Nucleus accumbens (tissue), 56 donors: ENCODE data around the gene HPSE2.

ENCODE experiments used
- DNase-seq, 56 donors: peaks; one replicate each; lab custom pipeline; 2025; lab: John Stamatoyannopoulos, UW

Gene HPSE2

GRCh38 chr10:98453729-98454128 is 781.9 kb downstream of the HPSE2 start:
- DNase-seq = no peak

GRCh38 chr10:98450618-98451017 is 785.0 kb downstream of the HPSE2 start:
- DNase-seq = no peak

- no peak for DNase-seq
These were observed 786.4 kb downstream of the HPSE2 start for GRCh38 chr10:98449287-98449686.

GRCh38 chr10:98446661-98447221 is 788.9 kb downstream of the HPSE2 start, which contains the start of gene HPS1:
TSS of gene HPS1 (minus strand) at chr10:98446935. CDS start at chr10:98443240, 3,695 bp downstream.
- peak in 53 of 56 donors; percentile 26 to 85 (median 66) for DNase-seq

- DNase-seq = peak in 38 of 56 donors; percentile 18 to 72 (median 58)
These were observed 789.4 kb downstream of the HPSE2 start for GRCh38 chr10:98446151-98446660.

- DNase-seq = no peak
These were observed 790.3 kb downstream of the HPSE2 start for GRCh38 chr10:98445200-98445812.

- no peak for DNase-seq
These were observed 791.2 kb downstream of the HPSE2 start for GRCh38 chr10:98444314-98445006.

GRCh38 chr10:98438715-98439114 is 796.9 kb downstream of the HPSE2 start:
- DNase-seq = no peak

GRCh38 chr10:98436704-98437103 is 798.9 kb downstream of the HPSE2 start:
- peak in 16 of 56 donors; percentile 12 to 55 (median 24) for DNase-seq

GRCh38 chr10:98435178-98435577 is 800.5 kb downstream of the HPSE2 start:
- DNase-seq = no peak

- DNase-seq = no peak
These were observed 801.5 kb downstream of the HPSE2 start for GRCh38 chr10:98433881-98434732.

GRCh38 chr10:98433371-98433770 is 802.3 kb downstream of the HPSE2 start:
- no peak for DNase-seq

- no peak for DNase-seq
These were observed 803.3 kb downstream of the HPSE2 start for GRCh38 chr10:98432330-98432729.

- no peak for DNase-seq
These were observed 804.6 kb downstream of the HPSE2 start for GRCh38 chr10:98431016-98431415.

GRCh38 chr10:98430427-98430826 is 805.2 kb downstream of the HPSE2 start:
- DNase-seq = no peak

GRCh38 chr10:98429320-98430072 is 806.2 kb downstream of the HPSE2 start:
- DNase-seq = no peak

GRCh38 chr10:98427011-98427515 is 808.6 kb downstream of the HPSE2 start:
- DNase-seq = no peak

- DNase-seq = peak in 6 of 56 donors; percentile 1 to 23 (median 18)
These were observed 809.9 kb downstream of the HPSE2 start for GRCh38 chr10:98425511-98426352.
